DMS53 treated with DMSO at 0.1 percent for 48 hours (cell line): ENCODE results near the gene ATG7.

Experiments
- DNase-seq: peaks from one replicate; lab custom pipeline; 2025; ENCODE audit not compliant: unreplicated experiment; lab: John Stamatoyannopoulos, UW

ATG7 gene

DNA sequence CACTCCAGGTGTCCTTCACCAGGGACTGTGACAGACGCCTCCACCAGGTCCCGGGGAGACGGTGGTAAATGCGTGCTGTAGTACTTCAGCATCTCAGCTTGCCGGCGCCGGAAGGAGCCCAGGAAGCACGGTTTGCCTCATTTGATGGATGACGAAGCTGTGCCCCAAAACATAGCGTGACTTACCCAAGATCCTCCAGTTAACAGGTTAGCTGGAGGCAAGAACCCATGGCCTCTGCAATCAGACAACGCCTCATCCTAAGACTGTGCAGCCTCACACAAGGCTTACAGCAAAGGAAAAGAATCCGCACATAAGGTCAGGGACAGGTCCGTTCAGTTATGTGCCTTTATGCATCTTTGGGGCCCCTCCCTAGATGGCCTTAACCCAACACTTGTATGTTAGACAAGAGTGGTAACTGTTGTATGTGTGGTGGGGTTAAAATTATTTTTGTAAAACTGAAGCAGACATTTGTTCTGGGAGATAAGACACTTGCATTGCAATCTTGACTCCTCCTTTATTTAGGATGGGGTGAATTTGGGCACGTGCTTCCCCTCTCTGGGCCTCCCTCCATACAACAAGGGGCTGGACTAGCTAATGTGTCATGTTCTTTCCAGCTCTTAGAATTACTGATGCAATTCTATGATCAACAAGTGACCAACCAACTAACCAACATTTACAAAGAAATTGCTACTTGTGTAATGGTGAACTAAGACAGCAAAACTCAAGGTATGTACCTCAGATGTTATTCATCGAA, 332.1 kb downstream of the ATG7 start:
- DNase-seq, result no peak

DNA sequence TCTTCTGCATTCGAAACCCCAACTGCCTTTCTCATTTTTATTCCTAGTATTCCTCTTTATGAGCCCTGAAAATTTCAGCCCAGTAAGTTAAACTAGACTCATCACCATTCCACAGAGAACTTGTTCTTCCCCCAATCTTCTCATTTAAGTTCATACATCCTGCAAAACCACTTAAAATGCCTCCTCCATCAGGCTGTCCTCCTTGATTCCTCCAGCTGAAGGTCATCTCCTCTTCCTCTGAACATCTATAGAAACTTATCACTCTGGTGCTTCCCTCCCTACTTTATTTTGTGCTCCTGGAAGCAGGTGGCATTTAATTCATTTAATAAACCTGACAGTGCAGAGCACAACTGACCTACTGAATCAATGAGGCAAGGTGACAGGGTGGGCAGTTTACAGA, 333.2 kb downstream of the ATG7 start:
- no peak for DNase-seq

DNA sequence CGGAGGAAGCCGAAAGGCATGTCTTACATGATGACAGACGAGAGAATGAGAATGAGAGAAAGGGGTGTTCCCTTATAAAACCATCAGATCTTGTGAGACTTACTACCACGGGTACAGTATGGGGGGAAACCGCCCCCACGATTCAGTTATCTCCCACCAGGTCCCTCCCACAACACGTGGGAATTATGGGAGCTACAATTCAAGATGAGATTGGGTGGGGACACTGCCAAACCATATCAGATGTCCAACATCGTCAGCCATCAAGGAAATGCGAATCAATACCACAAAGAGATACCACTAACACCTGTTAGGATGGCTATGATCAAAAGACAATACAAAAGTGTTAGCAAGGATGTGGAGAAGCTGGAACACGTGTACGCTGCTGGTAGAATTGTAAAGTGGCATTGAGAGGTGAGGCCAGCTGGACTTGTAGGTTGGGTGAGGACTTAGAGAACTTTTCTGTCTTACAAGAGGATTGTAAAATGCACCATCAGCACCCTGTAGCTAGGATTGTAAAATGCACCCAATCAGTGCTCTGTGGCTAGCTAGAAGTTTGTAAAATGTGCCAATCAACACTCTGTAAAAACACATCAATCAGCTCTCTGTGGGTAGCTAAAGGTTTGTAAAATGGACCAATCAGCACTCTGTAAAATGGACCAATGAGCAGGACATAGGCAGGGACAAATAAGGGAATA, 334.0 kb downstream of the ATG7 start:
- no peak for DNase-seq

DNA sequence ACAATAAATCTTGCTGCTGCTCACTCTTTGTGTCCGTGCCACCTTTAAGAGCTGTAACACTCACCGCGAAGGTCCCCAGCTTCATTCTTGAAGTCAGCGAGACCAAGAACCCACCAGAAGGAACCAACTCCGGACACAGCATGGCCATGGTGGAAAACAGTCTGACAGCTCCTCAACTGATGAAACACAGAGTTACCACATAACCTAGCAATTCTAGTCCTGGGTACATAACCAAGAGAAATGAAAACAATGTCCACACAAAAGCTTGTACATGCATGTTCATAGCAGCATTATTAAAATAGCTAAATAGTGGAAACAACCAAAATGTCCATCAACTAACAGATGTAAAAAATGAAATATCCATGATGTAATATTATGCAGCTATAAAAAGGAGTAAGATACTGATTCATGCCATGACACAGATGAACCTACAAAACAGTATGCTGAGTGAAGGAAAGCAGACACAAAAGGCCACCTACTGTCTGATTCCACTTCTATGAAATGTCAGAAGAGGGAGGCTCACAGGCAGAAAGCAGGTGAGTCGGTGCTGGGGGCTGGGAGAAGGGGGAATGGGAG, 334.8 kb downstream of the ATG7 start:
- no peak for DNase-seq
